ENCODE data around the gene COPB2.

Gene COPB2

DNA sequence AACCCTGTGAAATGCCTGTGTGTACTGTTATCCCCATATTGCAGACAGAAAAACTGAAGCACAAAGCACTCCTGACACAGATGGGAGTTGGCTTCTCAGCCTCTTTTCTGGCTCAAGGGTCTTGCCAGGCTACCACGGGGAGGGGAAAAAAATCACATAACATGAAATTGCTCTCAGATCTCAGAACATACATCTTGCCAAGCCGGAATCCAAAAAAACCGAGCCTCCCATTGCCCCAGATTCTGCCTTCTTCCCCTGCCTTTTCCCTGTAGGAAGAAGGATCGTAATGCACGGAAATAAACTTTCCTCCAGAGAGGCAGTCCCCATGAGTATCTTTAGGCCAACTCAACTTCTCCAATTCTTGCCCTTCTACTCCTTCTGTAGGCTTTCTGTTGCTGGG, 62.2 kb downstream of the COPB2 start:
- DNase-seq, result no peak

DNA sequence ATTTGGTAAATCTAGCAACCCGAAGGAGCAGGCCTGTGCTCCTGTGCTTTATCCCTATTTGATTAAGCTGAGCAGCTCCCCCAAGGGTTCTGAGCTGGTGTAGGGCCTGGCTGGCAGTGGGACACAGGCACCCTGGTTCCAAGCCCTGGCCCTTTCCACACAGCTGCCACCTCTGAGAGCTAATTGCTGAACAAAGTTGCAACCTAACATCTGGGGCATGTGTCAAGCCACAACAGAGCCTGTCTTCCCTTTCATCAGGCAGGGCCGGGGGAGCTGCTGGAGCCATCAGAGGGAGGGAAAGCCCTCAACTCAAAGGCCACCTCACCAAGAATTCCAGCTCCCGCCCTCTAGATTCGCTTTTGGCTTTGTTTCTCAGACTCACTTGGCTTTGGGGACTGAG, 62.7 kb downstream of the COPB2 start:
- DNase-seq, result no peak

DNA sequence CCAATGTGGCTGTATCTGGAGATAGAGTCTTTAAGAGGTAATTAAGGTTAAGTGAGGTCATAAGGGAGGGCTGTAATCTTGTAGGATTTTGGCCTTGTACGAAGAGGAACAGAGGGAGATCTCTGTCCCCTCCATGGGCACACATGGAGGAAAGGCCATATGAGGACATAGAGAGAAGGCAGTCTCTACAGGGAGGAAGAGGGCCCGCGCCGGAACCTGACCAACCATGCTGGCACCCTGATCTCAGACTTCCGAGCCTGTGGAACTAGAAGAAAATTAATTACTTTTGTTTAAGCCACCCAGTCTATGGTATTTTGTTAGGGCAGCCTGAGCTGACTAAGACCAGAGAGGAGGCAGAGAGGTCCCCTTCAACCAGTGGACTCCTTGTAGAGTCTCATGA, 63.3 kb downstream of the COPB2 start:
- DNase-seq, result no peak

DNA sequence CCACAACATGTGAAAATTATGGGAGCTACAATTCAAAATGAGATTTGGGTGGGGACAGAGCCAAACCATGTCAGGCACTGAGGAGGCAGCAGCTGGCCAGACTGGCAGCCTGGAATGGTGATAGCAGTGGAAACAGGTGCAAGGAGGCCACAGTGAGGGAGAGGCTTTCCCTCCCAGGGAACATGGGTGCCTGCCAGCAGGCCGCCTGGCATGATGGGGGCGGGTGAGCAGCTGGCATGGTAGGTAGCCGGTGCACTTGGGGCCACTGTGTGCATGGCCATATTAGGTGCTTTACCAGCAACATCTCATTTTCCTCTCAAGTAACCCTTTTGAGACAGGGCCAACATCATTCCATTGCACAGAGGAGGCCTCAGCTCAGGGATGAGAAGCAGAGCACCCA, 63.9 kb downstream of the COPB2 start:
- no peak for DNase-seq

DNA sequence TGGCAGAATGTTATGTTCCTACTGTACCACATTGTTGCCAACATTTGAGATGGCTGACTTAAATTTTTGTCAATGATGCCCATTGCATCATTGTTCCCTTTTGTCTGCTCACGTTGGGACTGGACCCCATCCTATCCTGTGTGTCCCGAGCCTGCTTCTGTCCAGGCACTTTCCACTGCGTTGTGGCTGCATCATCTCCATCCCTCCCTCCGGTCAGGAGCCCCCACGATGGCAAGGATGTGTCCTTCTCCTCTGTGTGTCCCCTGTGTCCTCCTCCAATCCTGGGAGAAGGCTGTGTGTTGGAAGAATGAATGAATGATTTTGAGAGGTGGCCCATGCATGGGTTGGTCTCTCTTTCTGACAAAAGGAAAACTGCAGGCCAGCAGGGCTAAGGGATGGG, 65.0 kb downstream of the COPB2 start:
- no peak for DNase-seq

DNA sequence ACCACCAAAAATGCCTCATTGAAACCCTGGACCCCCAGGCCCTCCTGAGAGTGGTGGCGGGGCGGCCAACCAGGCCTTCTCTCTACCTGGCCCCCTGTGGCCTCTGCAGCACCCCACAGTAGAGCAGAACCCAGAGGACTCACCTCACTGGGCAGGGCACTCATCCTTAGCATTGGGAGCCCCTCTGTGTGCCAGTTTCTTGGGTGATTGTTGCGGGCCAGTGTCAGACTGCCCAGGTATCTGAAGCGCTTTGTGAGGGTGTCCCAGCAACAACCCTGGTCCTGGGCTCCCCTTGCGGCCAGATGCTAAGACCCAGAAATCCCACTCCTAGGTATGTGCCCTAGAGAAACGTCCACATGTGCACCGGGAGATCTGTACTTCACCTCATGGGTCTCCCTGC, 66.3 kb downstream of the COPB2 start:
- DNase-seq, result no peak

DNA sequence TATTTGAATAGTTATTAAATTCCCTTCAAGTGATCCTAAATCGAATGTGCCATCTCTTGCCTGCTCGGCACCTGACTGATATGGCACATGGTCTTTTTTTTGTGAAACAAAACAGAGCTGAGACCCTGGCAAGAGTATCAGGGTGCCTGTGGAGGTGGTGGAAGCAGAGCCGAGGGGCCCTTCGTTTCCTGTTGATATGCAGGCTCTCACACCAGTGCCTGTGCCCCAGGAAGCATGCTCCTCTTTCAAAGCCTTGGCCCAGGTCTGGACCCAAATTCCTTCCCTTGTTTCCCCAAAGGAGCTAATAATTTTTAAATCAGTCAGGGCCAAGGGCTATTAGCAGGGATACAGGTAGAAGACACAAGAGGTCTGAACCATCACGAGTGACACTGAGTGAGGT, 67.1 kb downstream of the COPB2 start:
- DNase-seq, result no peak

DNA sequence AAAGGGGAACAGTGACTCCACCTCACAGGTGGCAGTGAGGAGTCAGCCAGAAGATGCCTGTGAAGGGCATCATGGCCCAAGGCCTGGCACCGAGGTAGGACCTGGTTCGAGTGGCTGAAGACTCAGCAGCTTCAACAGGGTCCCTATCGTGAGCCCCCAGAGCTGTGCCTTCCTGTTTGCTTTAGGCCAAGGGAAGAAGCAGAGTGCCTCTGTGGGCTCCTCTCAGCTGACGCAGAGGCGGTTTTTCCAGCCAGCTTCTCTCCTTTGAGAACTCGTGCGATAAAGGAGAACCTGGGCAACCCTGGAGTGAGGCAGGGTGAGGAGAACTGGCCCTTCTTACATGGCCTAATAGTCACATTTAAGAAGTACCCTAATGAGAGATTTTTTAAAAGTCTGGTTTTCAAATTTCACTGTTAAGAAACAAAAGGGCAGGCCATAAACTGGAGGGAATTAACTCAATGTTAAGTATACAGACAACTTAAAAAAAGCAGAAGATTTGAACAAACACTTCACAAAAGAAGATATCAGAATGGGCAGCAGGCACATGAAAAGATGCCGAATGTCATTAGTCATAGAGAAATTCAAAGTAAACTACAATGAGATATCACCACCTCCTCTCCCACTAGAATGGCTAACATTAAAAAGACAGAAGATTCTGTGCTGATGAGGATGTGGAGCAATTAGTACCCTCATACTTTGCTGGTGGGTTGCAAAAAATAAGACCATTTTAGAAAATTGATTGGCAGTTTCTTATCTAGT, 68.7 kb downstream of the COPB2 start:
- no peak for DNase-seq

DNA sequence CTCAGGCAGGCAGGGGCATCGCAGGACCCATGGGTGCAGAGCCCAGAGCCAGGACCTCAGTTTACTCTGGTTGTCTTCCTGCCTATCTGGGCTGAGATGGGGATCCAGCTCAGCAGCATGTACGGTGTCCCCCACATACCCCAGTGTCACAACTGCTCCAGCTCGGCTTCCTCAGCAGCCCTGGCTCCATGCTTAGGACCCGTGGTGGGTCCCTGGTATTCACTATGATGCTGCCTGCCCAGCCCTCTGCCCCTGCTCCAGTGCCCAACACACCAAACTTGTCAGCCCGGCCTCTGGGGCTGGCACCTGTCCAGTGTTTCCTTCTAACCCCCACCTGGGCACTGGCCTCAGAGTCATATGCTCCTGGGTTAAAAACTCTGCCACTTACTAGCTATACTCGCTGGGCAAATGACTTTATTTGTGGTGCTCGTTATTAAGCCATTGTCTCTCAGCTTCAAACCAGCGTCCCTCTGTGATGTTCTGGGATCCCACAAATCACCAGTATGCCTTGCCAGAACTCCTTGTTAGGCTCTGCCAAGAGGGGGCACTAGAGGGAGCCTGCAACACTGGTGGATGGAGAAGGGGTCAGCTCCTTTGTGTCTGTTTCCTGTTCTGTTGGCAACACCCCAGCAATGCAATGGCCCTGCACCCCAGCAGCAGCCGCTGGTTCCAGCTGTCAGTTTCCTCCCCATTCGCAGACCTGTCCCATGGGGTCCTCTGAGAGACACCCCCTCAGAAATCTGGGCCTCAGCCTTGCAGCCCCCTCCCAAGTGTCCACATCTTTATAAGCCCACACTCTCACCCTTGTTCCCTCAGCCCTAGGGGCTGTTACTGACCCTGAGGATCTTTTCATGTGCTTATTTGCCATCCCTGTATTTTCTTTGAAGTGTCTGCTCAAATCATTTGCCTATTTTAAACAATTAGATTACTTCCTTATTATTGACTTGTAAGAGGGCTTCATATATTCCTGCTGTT, 69.7 kb downstream of the COPB2 start:
- peak; percentile 14 for DNase-seq

DNA sequence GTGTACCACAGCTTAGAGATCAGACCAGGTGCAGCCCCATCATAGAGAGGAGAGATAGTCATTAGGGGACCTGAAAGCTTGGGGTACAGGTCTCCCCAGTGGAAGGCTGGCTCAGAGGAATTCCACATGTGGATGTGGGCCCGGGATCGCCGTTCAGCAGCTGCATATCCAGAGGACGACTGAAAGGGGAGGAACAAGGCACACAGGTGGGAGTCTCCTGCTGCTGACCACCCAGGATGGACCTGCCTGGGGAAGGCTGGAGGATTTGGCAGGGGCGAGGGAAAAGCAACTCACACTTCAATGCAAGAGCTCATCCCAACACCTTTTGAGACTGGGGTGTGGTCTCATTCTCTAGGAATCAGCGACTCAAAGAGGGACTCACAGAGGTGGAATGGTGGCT, 70.6 kb downstream of the COPB2 start:
- no peak for DNase-seq

DNA sequence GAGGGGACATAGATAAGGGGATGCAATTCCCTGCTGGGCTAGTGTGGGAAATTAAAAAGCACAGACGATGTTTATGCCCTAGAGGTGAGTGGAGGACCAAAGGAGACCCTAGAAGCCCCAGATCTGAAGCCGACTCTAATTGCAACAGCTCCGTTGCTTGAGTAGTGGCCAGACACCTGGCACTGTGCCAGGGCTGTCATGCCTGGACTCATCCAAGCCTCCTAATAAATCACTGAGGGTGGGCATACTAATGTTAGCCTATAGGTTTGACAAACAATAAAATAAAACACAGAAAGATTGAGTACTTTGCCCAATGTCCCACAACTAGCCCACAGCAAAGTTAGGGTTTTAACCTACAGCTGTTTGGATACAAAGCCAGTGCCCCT, 71.0 kb downstream of the COPB2 start:
- no peak for DNase-seq

DNA sequence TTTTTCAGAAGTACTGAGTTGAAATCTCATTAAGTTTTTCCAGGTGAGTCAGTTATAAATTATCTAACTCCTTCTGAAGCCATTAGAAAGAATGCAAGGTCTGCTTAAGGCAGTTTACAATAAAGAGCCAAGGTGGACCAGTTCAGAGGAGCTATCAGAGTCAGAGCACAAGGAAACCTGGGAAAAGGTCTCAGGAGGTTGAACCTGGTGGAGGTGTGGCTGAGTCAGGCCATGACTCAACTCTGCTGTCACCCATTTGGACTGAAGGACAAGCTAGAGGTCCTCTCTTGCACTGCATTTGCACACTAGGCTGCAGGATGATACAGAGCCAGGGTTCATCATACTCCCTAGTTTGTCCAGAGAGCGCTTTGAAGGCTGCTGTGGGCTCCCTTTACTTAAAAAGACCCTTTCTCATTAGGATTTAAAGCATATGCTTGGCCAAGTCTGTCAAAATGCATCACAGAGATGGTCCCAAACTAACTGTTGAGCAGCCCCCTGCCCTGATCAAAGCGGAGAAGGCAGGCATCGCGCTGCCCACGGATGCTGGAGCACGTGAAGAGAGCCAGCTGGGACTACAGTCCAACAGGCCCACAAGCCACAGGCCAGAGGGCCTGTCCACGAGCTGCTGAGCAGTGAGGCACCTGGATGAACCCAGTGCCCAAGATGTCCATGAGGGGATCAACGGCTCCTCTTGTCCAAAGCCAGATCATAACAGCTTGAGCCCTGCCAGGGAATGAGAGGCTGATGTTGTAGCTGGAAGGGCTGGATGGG, 71.6 kb downstream of the COPB2 start:
- DNase-seq, result no peak

DNA sequence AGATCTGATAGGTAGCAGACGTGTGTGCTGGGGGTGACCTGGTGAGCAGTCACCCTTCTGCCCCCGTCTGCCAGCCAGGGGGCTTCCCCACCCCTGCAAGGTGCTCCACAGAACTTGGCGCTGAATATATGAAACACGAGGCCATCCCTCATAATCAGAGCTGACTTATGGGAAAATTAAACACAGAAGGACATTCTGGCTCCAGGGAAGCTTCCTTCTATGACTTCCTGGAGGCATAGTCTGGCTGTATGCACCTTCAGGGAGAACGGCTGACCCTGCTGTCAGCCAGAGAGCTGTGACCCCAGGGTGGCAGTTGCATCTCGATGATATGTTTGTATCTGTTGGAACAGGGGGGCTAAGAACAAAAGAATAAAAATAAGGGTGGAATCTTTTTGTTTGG, 72.2 kb downstream of the COPB2 start:
- DNase-seq, result no peak

DNA sequence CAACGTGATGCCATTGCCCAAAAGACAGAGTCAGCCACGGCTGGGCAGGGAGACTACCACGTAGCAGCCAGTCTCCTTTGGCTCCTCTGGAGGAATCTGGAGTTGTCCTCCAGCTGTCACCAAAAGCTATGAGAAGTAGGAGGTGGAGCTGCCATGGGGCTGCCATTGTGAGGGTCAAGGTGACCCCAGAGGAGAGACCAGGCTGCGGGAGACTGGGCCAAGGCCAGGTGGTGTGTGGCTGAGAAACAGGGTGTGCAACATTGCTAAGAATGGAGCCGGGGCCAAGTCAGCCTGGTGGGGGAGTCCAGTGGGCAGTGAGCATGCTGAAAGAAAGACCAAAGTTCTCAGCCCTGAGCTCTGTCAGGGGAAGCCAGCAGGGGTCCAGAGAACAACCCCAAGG, 75.5 kb downstream of the COPB2 start:
- DNase-seq, result no peak

DNA sequence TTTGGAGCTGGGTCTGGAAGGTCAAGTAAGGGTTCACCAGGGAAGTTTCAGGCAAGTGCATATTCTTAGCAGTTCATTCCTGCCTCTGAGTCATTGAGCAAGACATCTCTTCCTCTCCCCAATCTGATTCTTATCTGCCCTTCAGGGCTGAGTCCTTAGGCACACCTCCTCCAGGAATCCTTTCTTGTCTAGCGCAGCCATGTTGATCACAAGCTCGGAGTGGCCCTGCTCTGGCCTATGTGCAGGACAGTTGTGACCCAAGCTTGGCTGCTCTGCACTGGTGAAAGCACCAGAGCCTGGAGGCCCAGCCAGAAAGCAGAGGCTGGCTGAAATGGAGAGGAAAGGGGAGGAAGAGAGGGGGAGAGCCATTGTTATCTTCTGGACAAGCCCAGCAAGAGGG, 76.5 kb downstream of the COPB2 start:
- no peak for DNase-seq

DNA sequence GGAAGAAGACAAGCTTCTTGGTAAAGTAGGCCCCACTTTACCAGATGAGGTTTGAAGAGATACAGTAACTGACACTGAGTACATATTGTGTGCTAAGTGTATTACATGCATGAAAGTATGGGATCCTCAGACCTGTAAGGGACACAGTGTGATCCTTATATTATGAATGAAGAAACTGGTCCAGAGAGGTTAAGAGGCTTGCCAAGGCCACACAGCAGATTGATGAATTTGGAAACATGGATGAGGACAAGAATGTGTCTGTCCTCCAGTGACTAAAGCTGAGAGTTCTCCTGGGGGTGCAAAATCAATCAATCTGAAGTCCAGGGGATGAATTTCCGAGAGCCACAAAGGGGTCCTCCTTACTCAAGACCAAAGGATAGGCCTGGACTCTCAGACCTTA, 77.0 kb downstream of the COPB2 start:
- no peak for DNase-seq

DNA sequence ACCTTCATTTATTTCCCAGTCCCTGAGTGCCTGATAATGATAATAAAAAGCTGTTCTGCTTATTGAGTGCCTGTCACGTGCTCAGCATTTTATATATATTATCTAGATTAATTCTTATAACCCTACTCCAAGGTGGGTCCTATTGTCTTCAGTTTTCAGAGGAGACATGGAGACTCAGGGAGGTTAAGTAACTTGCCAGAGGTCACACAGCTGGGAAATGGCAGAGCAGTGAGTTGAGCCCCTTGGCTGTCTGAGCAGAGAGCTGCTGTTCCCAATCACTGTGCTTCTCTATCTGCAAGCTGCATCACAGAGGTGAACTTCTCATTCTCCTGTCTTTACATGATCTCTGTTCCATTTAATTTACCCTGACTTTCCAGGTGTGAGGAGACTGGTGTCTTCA, 77.9 kb downstream of the COPB2 start:
- DNase-seq, result no peak

DNA sequence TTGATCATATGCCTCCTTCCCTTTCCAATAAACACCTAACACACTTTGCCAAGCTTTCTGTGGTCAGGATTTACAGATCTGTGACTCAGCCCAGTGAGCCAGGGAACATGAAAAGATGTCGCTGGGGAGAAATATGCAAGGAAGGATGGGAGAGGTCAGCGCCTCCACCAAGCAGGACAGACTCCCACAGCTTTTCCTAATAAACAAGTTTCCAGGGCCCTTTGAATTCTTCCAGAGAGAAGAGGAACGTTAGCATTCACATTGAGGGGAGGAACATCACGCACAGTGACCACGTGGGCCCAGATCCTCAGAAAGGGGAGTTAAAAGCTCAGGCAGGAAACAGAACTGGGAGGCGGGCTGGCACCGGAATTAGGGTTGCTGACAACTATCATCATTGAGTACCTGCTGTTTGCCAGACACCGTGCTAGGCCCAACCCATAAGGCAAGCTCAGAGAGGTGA, 78.9 kb downstream of the COPB2 start:
- no peak for DNase-seq

DNA sequence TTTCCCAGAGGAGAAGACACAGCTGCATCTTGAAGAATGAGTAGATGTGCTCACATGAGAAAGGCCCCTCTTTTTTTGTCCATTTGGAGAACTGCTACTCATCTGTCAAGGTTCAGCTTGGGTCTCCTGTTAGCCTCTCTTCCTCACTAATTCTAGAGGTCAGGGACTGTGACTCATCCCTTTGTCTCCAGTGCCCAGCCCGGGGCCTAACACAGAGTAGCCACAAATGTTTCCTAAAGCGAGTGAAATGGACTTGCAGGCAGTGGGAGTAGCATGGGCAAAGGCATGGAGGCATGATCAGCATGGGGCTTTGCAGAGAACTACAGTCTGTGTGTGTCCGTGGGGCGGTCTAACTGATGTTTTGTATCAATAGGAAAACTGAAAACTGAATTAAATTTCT, 79.6 kb downstream of the COPB2 start:
- no peak for DNase-seq

DNA sequence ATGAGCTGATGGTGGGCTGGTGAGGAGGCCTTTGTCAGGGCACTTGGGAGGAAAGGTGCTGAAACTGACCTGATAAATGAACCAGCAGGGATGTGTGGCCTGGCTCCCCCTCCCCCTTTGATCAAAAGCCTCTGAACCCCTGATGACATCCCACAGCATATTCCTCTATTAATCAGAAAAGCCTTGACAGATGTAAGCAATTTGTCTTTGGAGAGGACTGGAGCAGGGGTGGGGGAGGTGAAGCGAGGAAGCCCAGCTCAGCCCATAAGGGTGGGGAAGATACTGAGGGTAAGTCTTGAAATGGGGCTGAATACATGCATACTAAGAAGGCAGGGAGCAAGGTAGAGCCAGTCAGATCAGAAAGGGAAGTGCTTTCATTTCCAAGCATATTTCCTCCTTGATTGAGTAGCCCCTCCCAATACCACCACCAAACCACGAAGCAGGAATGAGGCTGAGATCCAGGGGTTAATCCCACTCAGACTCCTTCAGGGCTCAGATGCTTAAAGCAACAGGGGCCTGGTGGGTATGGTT, 80.3 kb downstream of the COPB2 start:
- DNase-seq, result no peak

DNA sequence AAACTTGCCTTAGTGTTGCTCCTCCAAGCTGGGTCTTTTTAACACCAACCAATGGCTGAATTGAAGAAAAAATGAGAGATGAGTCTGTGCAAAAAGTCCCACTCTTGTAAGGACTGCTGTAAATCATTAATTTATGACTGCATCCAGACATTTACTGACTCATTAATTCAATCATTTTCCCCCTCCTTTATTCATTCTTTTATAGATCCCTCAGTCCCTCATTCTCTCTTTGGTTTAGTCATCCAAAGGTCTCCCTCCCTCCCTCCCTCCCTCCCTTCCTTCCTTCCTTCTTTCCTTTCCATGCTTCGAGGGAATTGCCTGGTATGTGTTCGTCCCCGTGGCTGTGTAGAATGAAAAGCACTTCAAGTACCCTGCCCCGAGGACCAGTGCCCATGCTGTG, 80.9 kb downstream of the COPB2 start:
- DNase-seq, result no peak

DNA sequence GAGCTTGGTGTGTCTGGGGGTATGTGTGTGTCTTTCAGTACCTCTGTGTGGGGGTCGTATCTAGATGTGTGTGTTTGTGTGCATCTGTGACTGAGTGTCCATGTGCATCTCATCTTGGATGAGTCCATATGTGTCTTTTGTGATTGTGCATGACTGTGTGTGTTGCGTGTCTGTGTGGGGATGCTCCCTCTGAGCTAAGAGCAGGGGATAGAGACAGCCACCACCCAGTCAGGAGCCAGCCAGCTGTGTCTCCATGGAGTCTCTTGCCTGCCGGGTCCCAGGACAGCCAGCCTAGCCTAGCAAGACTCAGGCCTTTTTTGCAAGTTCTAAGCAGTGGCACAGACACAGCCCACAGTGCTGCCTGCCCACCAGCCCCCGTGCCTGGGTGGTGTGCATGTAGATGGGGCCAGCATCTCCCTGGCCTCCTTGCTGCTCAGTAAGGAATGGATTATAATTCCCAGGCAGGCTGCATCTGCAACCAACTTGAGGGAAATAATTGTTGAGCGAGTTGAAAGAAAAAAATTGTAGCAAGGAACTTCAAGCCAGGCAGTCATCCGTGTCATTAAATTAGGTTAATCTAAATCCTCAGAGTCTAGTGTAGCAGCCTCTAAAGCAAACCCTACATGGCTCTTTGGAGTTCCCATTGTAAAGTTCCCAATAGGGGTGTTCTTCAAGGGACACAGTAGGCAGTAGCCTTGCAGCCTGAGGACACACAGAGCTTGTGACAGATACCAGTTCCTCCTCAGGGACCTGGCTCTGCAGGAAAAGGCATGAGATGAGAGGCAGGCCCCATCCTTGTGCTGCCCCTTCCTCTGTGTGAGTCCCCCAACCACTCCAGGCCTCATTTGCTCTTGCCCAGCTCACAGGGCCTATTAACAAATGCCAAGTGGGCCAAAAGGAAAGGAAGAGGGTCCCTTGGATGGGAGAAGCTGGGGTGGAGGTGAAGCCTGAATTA, 81.6 kb downstream of the COPB2 start:
- DNase-seq, result no peak

All from activated CD4-positive, alpha-beta T cell treated with anti-CD3 and anti-CD28 coated beads for 48 hours (primary cell).